ENCODE data around the gene TKTL1. TPM values are rescaled to one million over a fixed set of nuclear protein-coding genes. Genes with fewer than 3 reads are reported as not detected.

TKTL1 gene
- not detected in 2 replicates for total RNA-seq

GRCh38 chrX:154295664-154296310 lies at the start of gene TKTL1:
TKTL1 (plus strand) TSS chrX:154295795; CDS start chrX:154295860, 65 bp downstream.

GRCh38 chrX:154257282-154257681 lies 38.3 kb upstream of the TKTL1 start, which contains the start of gene OPN1MW3:
OPN1MW3 (plus strand) TSS chrX:154257582; CDS start chrX:154257620, 38 bp downstream.

GRCh38 chrX:154294791-154295574 lies 612 bp upstream of the TKTL1 start, which contains the start of gene TEX28:
TEX28 (minus strand) TSS chrX:154295124; CDS start chrX:154292117, 3,007 bp downstream.

GRCh38 chrX:154374313-154375155 lies 78.9 kb downstream of the TKTL1 start, which contains the start of gene FLNA:
FLNA (minus strand) TSS chrX:154374634; CDS start chrX:154371245, 3,389 bp downstream.

GRCh38 chrX:154378799-154379568 lies 83.4 kb downstream of the TKTL1 start, which contains the start of gene EMD:
EMD (plus strand) TSS chrX:154379295; CDS start chrX:154379485, 190 bp downstream.

Other genes with a start within 250 kb of the TKTL1 start
- 18.0 and 20.3 TPM in 2 replicates for gene MECP2, start 198.1 kb upstream of the TKTL1 start, total RNA-seq
- gene OPN1LW, start 151.6 kb upstream of the TKTL1 start, total RNA-seq, result 0.43 TPM in 1 of 2 replicates, not detected in the other
- 0.17 and 0.43 TPM in 2 replicates for gene OPN1MW, start 113.2 kb upstream of the TKTL1 start, total RNA-seq
- not detected in 2 replicates for gene OPN1MW2, start 76.0 kb upstream of the TKTL1 start, total RNA-seq
- gene OPN1MW3, start 38.2 kb upstream of the TKTL1 start, total RNA-seq, result 0.11 TPM in 1 of 2 replicates, not detected in the other
- not detected in 2 replicates for gene TEX28, start 671 bp upstream of the TKTL1 start, total RNA-seq
- 792 and 962 TPM in 2 replicates for gene FLNA, start 78.8 kb downstream of the TKTL1 start, total RNA-seq
- gene EMD, start 83.5 kb downstream of the TKTL1 start, total RNA-seq, result 14.8 and 16.6 TPM in 2 replicates
- gene RPL10, start 102.6 kb downstream of the TKTL1 start, total RNA-seq, result 3,109 and 3,856 TPM in 2 replicates
- gene DNASE1L1, start 113.5 kb downstream of the TKTL1 start, total RNA-seq, result 78.9 and 88.2 TPM in 2 replicates
- gene TAFAZZIN, start 115.7 kb downstream of the TKTL1 start, total RNA-seq, result 11.6 and 12.4 TPM in 2 replicates
- gene ATP6AP1, start 132.9 kb downstream of the TKTL1 start, total RNA-seq, result 78.6 and 82.4 TPM in 2 replicates
- 38.3 and 56.6 TPM in 2 replicates for gene GDI1, start 141.4 kb downstream of the TKTL1 start, total RNA-seq
- gene FAM50A, start 148.3 kb downstream of the TKTL1 start, total RNA-seq, result 49.4 and 56.8 TPM in 2 replicates
- gene PLXNA3, start 162.5 kb downstream of the TKTL1 start, total RNA-seq, result 3.3 and 4.1 TPM in 2 replicates
- gene LAGE3, start 183.5 kb downstream of the TKTL1 start, total RNA-seq, result 12.8 and 16.3 TPM in 2 replicates
- 29.1 and 32.6 TPM in 2 replicates for gene UBL4A, start 190.8 kb downstream of the TKTL1 start, total RNA-seq
- gene SLC10A3, start 194.8 kb downstream of the TKTL1 start, total RNA-seq, result 9.0 and 12.9 TPM in 2 replicates
- 15.6 and 20.3 TPM in 2 replicates for gene FAM3A, start 220.4 kb downstream of the TKTL1 start, total RNA-seq

All from dermis lymphatic vessel endothelial cell (primary cell).